DMS 273 (cell line): Measurements from ENCODE around the gene LRP5.
A peak's percentile ranks its signal among the peaks of the same experiment; 100 is the strongest.

Experiments
- DNase-seq: peaks from one replicate; lab custom pipeline; 2025; ENCODE audit not compliant: unreplicated experiment; lab: John Stamatoyannopoulos, UW

The LRP5 gene

DNA sequence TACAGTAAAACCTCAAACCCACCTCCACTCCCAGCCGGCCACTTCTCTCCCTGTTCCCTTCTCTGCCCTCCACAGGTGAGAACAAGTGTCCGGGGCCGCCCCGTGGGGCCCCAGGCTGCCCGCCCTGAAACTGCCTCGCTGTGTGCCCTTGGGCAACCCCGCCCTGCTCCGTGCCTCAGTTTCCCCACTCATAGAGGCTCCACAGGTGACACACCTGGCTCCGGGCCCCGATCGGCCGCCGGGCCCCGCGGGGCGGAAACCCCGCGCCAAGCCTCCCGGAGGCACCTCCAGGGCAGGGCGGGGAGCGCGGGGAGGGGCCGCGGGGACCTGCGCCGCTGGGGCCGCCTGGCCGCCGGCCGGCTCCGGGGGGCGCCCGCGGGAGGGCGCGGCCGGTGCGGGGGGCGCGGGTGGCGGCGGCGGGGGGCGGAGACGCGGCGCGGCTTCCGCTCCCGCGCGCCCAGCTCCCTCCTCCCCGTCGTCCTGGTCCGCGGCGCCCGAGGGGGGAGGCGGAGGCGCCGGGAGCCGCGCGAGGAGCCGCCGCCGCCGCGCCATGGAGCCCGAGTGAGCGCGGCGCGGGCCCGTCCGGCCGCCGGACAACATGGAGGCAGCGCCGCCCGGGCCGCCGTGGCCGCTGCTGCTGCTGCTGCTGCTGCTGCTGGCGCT is at the start of gene LRP5:
Gene LRP5, plus strand, starts transcription at position 475 of the 663 bp plus-strand sequence. Its CDS starts 124 bp downstream, at position 599.
- DNase-seq: peak; percentile 65

GRCh38 chr11:68263444-68264035 is 48.9 kb upstream of the LRP5 start:
- DNase-seq: no peak

GRCh38 chr11:68264244-68264643 is 48.1 kb upstream of the LRP5 start:
- no peak for DNase-seq

GRCh38 chr11:68264741-68265540 is 47.5 kb upstream of the LRP5 start:
- DNase-seq: no peak

- no peak for DNase-seq
Observed at GRCh38 chr11:68266121-68266891, 46.1 kb upstream of the LRP5 start.

DNA sequence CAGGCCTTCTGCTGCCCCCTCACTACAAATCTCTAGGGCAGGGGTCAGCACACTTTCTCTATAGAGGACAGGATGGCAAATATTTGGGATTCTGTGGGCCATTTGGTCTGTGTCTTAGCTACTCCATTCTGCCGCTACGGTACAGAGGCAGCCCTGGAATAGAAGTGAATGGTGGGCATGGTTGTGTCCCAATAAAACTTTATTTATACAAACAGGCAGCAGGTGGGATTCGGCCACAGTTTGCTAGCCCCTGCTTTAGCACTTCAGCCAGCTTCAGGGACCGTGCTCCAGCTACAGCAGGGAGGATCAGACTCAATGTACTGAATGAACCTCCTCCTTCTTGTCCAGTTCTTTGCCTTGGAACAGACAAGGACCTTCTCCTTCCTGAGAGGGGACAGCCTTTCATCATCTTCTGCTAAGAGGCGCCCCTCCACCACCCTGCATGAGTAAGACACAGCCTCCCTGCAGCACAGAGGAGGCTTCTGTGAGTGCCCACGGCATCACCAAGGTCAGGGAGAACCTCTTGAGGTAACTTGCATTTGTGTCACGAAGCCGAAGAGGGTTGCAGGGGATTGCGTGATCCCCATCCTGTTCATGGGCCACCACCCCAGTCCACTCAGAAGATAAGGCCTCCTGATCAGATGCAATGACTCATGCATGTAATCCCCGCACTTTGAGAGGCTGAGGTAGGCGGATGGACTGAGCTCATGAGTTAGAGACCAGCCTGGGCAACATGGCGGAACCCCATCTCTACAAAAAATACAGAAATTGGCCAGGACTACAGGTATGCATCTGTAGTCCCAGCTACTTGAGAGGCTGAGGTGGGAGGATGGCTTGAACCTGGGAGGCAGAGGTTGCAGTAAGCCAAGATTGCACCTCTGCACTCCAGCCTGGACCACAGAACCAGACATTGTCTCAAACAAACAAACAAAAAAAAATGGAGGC is 45.2 kb upstream of the LRP5 start:
- DNase-seq: no peak

DNA sequence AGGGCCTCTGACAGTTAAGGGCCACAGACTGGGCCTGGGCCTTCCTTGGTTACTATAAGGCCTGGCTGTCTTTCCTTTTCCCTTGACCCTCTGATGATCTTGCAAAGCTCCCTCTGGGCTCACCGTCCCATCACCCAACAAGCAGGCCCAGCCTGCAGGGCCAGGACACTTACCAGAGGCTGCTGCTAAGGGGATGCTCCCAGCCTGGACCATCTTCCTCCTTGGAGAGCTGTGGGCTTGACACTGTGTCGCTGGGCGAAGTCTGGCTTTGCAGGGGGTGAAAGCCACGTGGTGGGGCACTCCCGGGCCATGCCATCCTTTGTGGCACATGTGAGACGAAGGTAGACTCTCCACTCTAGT is 44.5 kb upstream of the LRP5 start:
- DNase-seq: no peak

DNA sequence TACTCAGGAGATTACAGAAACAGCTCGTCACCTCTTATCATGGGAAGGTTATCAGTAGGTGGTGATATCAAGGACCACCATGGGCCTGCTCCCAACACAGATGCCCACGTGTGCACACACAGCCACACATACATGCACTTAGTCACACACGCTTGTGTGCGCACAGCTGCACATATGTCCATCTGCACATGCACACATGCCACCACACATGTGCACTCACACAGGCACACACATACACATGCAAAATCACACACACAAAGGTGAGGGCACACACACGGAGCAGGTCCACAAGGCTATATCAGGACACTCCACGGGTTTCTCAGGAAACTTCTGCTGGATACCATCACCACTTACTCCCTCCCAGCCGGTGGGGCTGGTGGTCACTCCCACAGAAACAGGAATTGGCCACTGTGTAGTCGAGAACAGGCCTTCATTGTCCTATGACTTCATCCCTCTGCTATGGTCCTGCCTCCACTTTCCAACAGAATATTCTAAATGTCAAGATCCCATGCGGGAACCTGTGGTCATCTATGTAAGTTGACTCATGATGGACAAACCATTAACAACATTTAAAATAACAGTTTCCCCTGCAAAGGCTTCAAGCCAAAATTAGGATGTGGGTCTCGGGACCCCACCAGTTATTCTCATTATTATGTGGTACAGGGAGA is 42.8 kb upstream of the LRP5 start:
- DNase-seq: no peak

DNA sequence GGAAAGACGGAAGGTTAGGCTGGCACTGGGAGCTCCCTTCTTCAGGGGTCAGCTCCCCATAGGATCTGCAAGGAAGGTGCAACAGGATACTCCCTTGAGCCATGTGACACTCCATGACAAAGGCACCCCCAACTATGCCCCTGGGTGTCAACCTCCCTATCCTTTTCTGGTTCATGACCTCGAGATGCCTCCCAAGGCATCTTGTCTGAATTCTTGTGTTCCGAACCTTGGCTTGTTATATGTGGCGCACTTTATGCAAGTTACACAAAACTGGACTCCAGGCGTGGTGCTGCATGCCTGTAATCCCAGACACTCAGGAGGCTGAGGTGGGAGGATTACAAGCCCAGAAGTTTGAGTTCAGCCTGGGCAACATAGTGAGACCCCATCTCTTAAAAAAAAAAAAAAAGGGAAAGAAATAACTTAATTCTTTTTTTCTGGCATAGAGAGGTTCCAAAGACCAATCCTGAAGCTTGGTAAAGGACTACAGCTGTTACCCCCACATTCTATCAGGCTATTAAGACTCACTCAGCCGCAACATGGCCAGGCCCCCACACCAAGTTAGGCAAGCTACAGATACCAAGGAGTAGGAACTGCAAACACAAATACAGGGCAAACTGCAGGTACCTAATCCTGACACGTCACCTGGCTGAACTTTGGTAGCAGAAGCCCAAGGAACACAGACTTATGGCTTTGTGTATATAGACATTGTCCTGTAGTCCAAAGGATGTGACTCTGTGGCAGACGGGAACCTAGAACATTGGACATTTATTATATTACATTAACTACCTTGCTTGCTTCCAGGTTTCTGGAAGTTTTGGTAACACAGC is 42.0 kb upstream of the LRP5 start:
- DNase-seq: no peak

GRCh38 chr11:68271023-68271780 is 41.2 kb upstream of the LRP5 start:
- DNase-seq: peak; percentile 90

GRCh38 chr11:68271781-68272608 is 40.4 kb upstream of the LRP5 start, which contains the start of gene C11orf24:
C11orf24 (minus strand) TSS chr11:68271973; CDS start chr11:68263767, 8,206 bp downstream.
- DNase-seq: peak; percentile 96

DNA sequence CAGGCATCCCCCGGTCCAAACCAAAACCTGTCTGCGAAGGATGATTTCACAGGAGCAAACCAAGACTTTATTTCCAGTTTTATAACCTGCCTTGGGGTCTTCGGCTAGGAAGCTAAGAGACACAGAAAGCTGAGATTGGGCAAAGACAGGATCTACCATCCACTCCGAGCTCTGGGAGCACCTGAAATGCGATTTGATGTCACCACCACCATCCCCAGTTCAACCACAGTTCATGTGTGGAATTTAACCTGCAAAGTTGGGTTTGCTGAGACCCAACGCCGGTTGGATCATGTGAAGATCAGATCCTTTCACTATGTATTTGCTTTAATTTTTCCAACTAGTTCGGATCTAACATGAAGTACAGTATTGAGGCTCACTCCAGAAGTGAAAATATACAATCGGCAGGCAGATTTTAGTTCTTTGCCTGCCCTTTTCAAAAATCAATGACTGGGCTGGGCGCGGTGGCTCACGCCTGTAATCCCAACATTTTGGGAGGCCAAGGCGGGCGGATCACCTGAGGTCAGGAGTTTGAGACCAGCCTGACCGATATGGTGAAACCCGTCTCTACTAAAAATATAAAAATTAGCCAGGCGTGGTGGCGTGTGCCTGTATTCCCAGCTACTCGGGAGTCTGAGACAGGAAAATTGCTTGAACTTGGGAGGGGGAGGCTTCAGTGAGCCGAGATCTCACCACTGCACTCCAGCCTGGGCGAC is 39.2 kb upstream of the LRP5 start:
- no peak for DNase-seq

GRCh38 chr11:68274306-68274705 is 38.1 kb upstream of the LRP5 start:
- no peak for DNase-seq

- DNase-seq: no peak
Observed at GRCh38 chr11:68275721-68276507, 36.5 kb upstream of the LRP5 start.

GRCh38 chr11:68276861-68277260 is 35.5 kb upstream of the LRP5 start:
- no peak for DNase-seq

GRCh38 chr11:68279676-68280075 is 32.7 kb upstream of the LRP5 start:
- no peak for DNase-seq
